DND-41 (cell line): ENCODE data around the gene LHPP.

Experiments used
- EZH2 ChIP-seq: IDR thresholded peaks from 3 replicates; pipeline ENCODE4 v1.6.1; 2012; ENCODE audit warnings: borderline replicate concordance, low read depth, mild to moderate bottlenecking, moderate library complexity, low read length, inconsistent platforms; ENCODE audit not compliant: severe bottlenecking
- TF ChIP-seq, protein P1 (sequence below): IDR thresholded peaks from 2 replicates; pipeline ENCODE4 v1.5.1; 2012; ENCODE audit warnings: borderline replicate concordance, low read length, moderate library complexity, mild to moderate bottlenecking; ENCODE audit not compliant: poor library complexity, severe bottlenecking; ENCODE audit errors: extremely low read depth

DNA sequence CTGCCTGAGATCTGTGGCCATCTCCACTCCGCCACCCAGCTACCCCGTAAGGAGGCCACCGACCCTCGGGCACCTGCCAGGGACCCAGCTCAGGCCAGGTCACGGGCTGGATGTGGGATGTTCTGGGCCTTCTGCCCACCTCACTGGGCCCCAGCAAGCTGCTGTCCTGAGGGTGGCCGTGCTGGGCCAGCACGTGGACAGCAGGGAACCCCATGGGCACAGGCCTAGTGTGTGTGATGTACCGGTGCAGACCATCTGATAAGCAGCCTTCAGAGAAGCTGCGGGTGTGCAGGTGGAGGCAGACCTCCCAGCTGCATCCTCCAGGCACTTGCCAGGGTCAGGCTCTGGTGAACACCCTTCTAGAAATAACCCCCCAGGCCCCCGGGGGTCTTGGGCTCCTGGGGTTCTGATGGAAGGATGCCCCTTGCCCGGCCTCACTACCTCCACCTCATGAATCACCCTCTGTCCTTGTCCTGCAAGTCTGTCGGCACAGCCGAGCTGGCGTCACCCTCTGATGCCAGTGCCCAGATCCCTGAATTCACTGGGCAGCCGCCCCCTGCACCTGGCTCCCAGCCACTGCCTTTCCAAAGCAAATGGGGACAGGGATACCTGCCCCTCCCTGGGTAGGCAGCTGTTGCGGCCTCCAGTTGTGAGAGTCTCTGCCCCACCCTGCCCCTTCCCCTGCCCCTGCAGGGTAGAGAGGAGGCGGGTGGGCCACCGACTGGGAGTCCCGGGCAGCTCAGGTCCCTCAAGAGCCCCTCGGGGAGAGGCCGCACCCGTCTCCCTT is 142.8 kb downstream of the LHPP start:
- TF ChIP-seq, protein P1, sequence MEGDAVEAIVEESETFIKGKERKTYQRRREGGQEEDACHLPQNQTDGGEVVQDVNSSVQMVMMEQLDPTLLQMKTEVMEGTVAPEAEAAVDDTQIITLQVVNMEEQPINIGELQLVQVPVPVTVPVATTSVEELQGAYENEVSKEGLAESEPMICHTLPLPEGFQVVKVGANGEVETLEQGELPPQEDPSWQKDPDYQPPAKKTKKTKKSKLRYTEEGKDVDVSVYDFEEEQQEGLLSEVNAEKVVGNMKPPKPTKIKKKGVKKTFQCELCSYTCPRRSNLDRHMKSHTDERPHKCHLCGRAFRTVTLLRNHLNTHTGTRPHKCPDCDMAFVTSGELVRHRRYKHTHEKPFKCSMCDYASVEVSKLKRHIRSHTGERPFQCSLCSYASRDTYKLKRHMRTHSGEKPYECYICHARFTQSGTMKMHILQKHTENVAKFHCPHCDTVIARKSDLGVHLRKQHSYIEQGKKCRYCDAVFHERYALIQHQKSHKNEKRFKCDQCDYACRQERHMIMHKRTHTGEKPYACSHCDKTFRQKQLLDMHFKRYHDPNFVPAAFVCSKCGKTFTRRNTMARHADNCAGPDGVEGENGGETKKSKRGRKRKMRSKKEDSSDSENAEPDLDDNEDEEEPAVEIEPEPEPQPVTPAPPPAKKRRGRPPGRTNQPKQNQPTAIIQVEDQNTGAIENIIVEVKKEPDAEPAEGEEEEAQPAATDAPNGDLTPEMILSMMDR = no peak
- no peak for TF ChIP-seq EZH2
